ENCODE measurements around the gene GABRR1. TPM values are rescaled to one million over a fixed set of nuclear protein-coding genes. Genes with fewer than 3 reads are reported as not detected.
"Not testable (repeated sequence)": the region's sequence is repeated elsewhere in the genome, so short reads cannot be mapped to it uniquely, and the experiment has no call there.

Gene GABRR1
- total RNA-seq, 1 experiment from 2014 or later: not detected

GRCh38 chr6:89239338-89239737, 22.2 kb upstream of the GABRR1 start:
- H3K9me3 Mint-ChIP-seq (ENCODE audit: unreplicated experiment): no peaks in the 10 kb centered on the region
- ChIA-PET POLR2A (no interaction called here), CTCF (interaction anchor here (0.6 to 3.2 kb wide), 5 partner anchors 13 to 1598 kb away, joined by 3 to 20 read pairs (median 3); partner anchors contain the start of gene RNGTT)
- DNase-seq (ENCODE audit: unreplicated experiment): peak; percentile 27
- H3K36me3 Mint-ChIP-seq (ENCODE audit: insufficient read depth, unreplicated experiment): peaks cover 4% of the 10 kb centered on the region
- no peaks in the 10 kb centered on the region for H3K27me3 Mint-ChIP-seq (ENCODE audit: insufficient read depth, unreplicated experiment)
- TF ChIP-seq CTCF (IDR thresholded peaks at IDR 0.05; ENCODE audit: unreplicated experiment): no peak
- intact Hi-C loops (cut with micrococcal nuclease): no loop called here
- no peak overlapping the region for H3K27ac Mint-ChIP-seq (ENCODE audit: low read depth, unreplicated experiment)
- H3K4me3 Mint-ChIP-seq (ENCODE audit: unreplicated experiment): no peak overlapping the region
- H3K4me1 Mint-ChIP-seq (ENCODE audit: insufficient read depth, unreplicated experiment): peaks cover 6% of the 10 kb centered on the region
- BruUV-seq (replicated peaks): no TSS peak

GRCh38 chr6:89237158-89237557, 20.0 kb upstream of the GABRR1 start:
- ChIA-PET POLR2A (no interaction called here), CTCF (interaction anchor here (0.6 to 1.2 kb wide), 4 partner anchors 90 to 1131 kb away, joined by 3 to 5 read pairs (median 4); no protein-coding TSS in a partner anchor)
- H3K36me3 Mint-ChIP-seq (ENCODE audit: insufficient read depth, unreplicated experiment): no peaks in the 10 kb centered on the region
- no peak for DNase-seq (ENCODE audit: unreplicated experiment)
- H3K4me1 Mint-ChIP-seq (ENCODE audit: insufficient read depth, unreplicated experiment): peaks cover under 1% of the 10 kb centered on the region
- BruUV-seq (replicated peaks): no TSS peak
- H3K27ac Mint-ChIP-seq (ENCODE audit: low read depth, unreplicated experiment): no peak overlapping the region
- intact Hi-C loops (cut with micrococcal nuclease): no loop called here
- TF ChIP-seq CTCF (IDR thresholded peaks at IDR 0.05; ENCODE audit: unreplicated experiment): no peak
- no peak overlapping the region for H3K4me3 Mint-ChIP-seq (ENCODE audit: unreplicated experiment)
- no peaks in the 10 kb centered on the region for H3K9me3 Mint-ChIP-seq (ENCODE audit: unreplicated experiment)
- peaks cover 18% of the 10 kb centered on the region for H3K27me3 Mint-ChIP-seq (ENCODE audit: insufficient read depth, unreplicated experiment)

- BruUV-seq (replicated peaks); POLR2A ChIA-PET; H3K36me3 Mint-ChIP-seq (ENCODE audit: insufficient read depth, unreplicated experiment); H3K27ac Mint-ChIP-seq (ENCODE audit: low read depth, unreplicated experiment); H3K9me3 Mint-ChIP-seq (ENCODE audit: unreplicated experiment); intact Hi-C loops (cut with micrococcal nuclease); H3K4me1 Mint-ChIP-seq (ENCODE audit: insufficient read depth, unreplicated experiment); DNase-seq (ENCODE audit: unreplicated experiment); H3K4me3 Mint-ChIP-seq (ENCODE audit: unreplicated experiment): not testable (repeated sequence)
- CTCF ChIA-PET: interaction anchor here (1.0 to 1.5 kb wide), 3 partner anchors 9 to 251 kb away, joined by 4 to 6 read pairs (median 4); no protein-coding TSS in a partner anchor
- peaks cover 19% of the 10 kb centered on the region for H3K27me3 Mint-ChIP-seq (ENCODE audit: insufficient read depth, unreplicated experiment)
Observed at GRCh38 chr6:89233605-89234004, 16.4 kb upstream of the GABRR1 start.

GRCh38 chr6:89222712-89223039, 5.5 kb upstream of the GABRR1 start:
- Mint-ChIP-seq H3K27ac (ENCODE audit: low read depth, unreplicated experiment) (no peak overlapping the region), H3K36me3 (ENCODE audit: insufficient read depth, unreplicated experiment) (no peaks in the 10 kb centered on the region), H3K4me3 (ENCODE audit: unreplicated experiment) (no peak overlapping the region), H3K4me1 (ENCODE audit: insufficient read depth, unreplicated experiment) (no peaks in the 10 kb centered on the region), H3K27me3 (ENCODE audit: insufficient read depth, unreplicated experiment) (peaks cover 23% of the 10 kb centered on the region), H3K9me3 (ENCODE audit: unreplicated experiment) (no peaks in the 10 kb centered on the region)
- no TSS peak for BruUV-seq (replicated peaks)
- CTCF ChIA-PET: interaction anchor here (0.6 to 0.8 kb wide), 2 partner anchors 20 to 175 kb away, joined by 3 to 5 read pairs; no protein-coding TSS in a partner anchor
- no peak for TF ChIP-seq CTCF (IDR thresholded peaks at IDR 0.05; ENCODE audit: unreplicated experiment)
- POLR2A ChIA-PET: no interaction called here
- no peak for DNase-seq (ENCODE audit: unreplicated experiment)
- intact Hi-C loops (cut with micrococcal nuclease): no loop called here

All from MCF 10A (cell line).